GM18526 (cell line): Measurements from ENCODE around the gene CFDP1.

Experiments used
- POLR2A ChIP-seq: IDR thresholded peaks from 3 replicates; pipeline ENCODE4 v1.6.1; 2011; ENCODE audit not compliant: insufficient read length; ENCODE audit errors: extremely low read depth

CFDP1 gene

GRCh38 chr16:75282466-75283281, 150.6 kb downstream of the CFDP1 start:
- TF ChIP-seq POLR2A, result no peak

DNA sequence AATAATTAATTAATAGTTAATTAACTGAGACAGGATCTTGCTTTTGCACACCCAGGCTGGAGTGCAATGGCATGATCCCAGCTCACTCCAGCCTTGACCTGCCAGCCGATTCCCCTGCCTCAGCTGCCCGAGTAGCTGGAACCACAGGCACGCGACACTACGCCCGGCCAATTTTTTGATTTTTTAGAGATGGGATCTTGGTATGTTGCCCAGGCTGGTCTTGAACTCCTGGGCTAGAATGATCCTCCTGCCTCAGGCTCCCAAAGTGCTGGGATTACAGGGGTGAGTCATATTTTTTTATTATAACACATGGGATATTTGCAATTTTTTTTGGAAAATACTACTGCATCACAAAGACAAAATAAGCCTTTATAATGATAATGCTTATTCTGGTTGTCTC, 151.5 kb downstream of the CFDP1 start:
- TF ChIP-seq POLR2A, result no peak

DNA sequence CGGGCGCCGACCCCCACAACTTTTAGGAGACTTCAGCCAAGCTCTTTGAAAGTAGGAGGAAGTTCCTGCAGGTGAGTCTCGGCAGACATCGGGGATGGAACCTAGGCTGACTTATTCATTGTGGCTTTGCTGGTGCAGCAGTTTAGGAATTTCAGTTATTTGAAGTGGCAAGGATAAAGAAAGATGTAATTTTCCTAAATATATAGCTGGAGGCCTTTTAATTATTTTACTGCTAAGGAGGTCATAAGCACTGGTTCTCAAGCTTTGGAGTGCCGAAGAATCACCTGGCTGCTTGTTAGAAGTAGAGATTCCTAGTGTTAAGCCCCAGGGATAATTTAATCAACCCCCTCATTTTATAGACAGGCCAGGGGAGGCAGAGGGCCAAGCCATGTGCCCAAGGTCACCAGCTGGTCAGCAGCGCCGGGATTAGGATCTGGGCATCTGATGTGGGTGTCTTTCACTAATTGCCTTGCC, 152.9 kb downstream of the CFDP1 start:
- TF ChIP-seq POLR2A, result no peak

GRCh38 chr16:75279305-75279704, 154.0 kb downstream of the CFDP1 start:
- TF ChIP-seq POLR2A, result no peak

GRCh38 chr16:75273054-75273925, 160.0 kb downstream of the CFDP1 start:
- TF ChIP-seq POLR2A, result no peak

DNA sequence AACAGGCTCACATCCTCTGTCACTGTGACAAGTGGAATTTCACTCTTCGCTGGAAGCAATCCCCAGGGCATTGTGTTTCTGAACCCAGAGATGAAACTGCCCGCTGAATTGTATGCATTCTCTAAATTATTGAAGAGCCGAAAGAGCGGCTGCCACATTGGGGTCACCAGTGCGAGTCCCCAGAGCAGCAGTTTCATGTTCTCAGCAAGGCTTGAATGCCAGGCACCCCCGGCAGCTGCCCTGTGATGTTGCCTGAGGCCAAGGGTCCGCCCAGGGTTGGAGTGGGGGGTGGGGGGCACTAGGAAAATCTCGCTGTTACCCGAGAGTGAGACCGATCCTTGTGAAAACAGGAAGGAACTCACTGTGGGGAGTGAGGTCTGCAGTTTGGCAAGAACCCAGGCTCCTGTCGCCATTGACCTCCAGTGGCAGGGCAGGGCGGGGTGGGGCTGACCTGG, 161.2 kb downstream of the CFDP1 start:
- TF ChIP-seq POLR2A, result no peak

GRCh38 chr16:75271441-75272096, 161.7 kb downstream of the CFDP1 start:
- TF ChIP-seq POLR2A, result no peak

- no peak for TF ChIP-seq POLR2A
These were observed 165.6 kb downstream of the CFDP1 start for GRCh38 chr16:75267631-75268264.

GRCh38 chr16:75266738-75267630, 166.3 kb downstream of the CFDP1 start:
- TF ChIP-seq POLR2A, result no peak

GRCh38 chr16:75265911-75266701, 167.2 kb downstream of the CFDP1 start:
- peak; percentile 46 for TF ChIP-seq POLR2A

GRCh38 chr16:75264999-75265910, 168.0 kb downstream of the CFDP1 start:
- TF ChIP-seq POLR2A, result no peak

DNA sequence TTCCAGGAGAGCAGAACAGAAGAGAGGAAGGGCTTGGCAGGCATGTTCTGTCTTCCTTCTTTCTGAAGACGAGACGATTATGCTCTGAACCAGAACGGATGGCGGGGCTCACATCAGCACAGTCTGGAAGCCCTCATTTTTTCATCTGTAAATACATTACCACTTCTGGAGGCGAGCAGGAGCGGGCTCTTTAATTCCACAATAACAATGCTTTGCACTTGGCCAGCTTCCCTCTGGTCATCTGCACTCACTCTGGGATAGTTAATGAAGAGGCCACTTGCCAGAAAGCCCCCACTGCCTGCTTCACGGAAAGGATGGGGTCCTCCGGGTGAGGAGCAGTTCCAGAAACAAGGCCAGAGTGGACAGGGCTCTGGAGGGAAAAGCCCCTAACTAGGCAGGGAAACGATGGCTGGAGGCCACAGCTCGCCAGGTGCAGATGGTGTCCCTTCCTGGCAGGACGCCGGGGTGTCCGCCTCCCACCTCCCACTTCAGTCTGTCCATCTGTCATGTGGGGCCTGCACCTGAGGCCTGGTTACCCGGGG, 168.8 kb downstream of the CFDP1 start:
- TF ChIP-seq POLR2A, result no peak
